Osteoblast (primary cell): ENCODE results near the gene NPTN. TPM values are rescaled to one million over a fixed set of nuclear protein-coding genes. Genes with fewer than 3 reads are reported as not detected.

ENCODE experiments used
- DNase-seq: peaks from one replicate; pipeline ENCODE4 v3.0.0; 2011; ENCODE audit warnings: low spot score, mixed read lengths; ENCODE audit not compliant: insufficient read length; ENCODE audit errors: missing footprints
- H2AFZ ChIP-seq: 2 replicates; pipeline ENCODE4 v1.6.0; 2011; ENCODE audit warnings: mild to moderate bottlenecking, low read length
- H3K27ac ChIP-seq: 2 replicates; pipeline ENCODE4 v1.5.1; 2011; ENCODE audit warnings: mild to moderate bottlenecking, low read depth, low read length, moderate library complexity
- H3K27me3 ChIP-seq: 2 replicates; pipeline ENCODE4 v1.6.0; 2012; ENCODE audit warnings: mild to moderate bottlenecking, control low read depth, inconsistent platforms, low read length, moderate library complexity; ENCODE audit not compliant: insufficient read depth
- H3K36me3 ChIP-seq: 2 replicates; pipeline ENCODE4 v1.5.1; 2011; ENCODE audit warnings: mild to moderate bottlenecking, low read length, control low read depth, moderate library complexity; ENCODE audit not compliant: insufficient read depth
- H3K4me1 ChIP-seq: 2 replicates; pipeline ENCODE4 v1.5.1; 2011; ENCODE audit warnings: mild to moderate bottlenecking, low read length, control low read depth, moderate library complexity; ENCODE audit not compliant: insufficient read depth
- H3K4me2 ChIP-seq: 2 replicates; pipeline ENCODE4 v1.6.0; 2011; ENCODE audit warnings: mild to moderate bottlenecking, low read length; ENCODE audit not compliant: insufficient read depth
- H3K4me3 ChIP-seq: fragments of 200-600 bp; sonication (generic); 3 replicates; pipeline ENCODE4 v1.5.1; 2012; ENCODE audit warnings: mild to moderate bottlenecking, low read length, inconsistent platforms; ENCODE audit not compliant: insufficient read depth
- H3K79me2 ChIP-seq: 2 replicates; pipeline ENCODE4 v1.6.0; 2012; ENCODE audit warnings: mild to moderate bottlenecking, low read length, control low read depth, inconsistent platforms; ENCODE audit not compliant: insufficient read depth
- H3K9me3 ChIP-seq: 2 replicates; pipeline ENCODE4 v1.5.1; 2011; ENCODE audit warnings: low read depth, low read length, control low read depth
- H4K20me1 ChIP-seq: 2 replicates; pipeline ENCODE4 v1.6.0; 2012; ENCODE audit warnings: mild to moderate bottlenecking, low read length, control low read depth; ENCODE audit not compliant: insufficient read depth
- total RNA-seq: library from RNA; depleted of rRNA; stranded (reverse); fragments of >200 nt; gene quantifications from 2 replicates; pipeline ENCODE4 v1.2.3, GENCODE V29; 2012
- TF ChIP-seq, protein P1 (sequence below): IDR thresholded peaks from 2 replicates; pipeline ENCODE4 v1.5.1; 2011; ENCODE audit warnings: mild to moderate bottlenecking, low read depth, low read length, moderate library complexity; ENCODE audit errors: extremely low read depth

NPTN gene
- total RNA-seq, 1 donor: 130 TPM

DNA sequence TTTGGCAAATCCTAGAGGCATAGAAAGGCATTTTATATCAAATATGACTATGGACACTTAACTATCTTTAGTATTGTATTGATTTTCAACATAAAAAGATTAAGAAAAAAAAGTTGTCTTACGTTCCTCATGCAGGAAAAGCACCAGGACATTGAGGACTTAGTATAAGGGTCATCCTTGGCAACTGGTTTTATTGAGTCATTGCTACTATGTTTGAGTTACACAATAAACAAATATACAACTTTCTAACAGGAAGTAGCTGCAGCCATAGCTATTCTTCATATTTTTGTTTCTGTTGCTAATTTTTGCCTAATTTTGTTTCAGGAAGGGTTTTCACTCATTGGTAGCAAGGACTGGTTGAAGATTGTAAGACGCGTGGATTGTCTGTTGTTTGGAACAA, 93.0 kb downstream of the NPTN start:
- H3K27ac ChIP-seq: no peak overlapping the region
- TF ChIP-seq, protein P1, sequence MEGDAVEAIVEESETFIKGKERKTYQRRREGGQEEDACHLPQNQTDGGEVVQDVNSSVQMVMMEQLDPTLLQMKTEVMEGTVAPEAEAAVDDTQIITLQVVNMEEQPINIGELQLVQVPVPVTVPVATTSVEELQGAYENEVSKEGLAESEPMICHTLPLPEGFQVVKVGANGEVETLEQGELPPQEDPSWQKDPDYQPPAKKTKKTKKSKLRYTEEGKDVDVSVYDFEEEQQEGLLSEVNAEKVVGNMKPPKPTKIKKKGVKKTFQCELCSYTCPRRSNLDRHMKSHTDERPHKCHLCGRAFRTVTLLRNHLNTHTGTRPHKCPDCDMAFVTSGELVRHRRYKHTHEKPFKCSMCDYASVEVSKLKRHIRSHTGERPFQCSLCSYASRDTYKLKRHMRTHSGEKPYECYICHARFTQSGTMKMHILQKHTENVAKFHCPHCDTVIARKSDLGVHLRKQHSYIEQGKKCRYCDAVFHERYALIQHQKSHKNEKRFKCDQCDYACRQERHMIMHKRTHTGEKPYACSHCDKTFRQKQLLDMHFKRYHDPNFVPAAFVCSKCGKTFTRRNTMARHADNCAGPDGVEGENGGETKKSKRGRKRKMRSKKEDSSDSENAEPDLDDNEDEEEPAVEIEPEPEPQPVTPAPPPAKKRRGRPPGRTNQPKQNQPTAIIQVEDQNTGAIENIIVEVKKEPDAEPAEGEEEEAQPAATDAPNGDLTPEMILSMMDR: no peak
- H3K79me2 ChIP-seq: no peaks in the 10 kb centered on the region
- no peak overlapping the region for H3K4me3 ChIP-seq
- H4K20me1 ChIP-seq: no peaks in the 10 kb centered on the region
- H3K36me3 ChIP-seq: no peaks in the 10 kb centered on the region
- no peak overlapping the region for H3K4me2 ChIP-seq
- no peak for DNase-seq
- H3K9me3 ChIP-seq: no peaks in the 10 kb centered on the region
- no peaks in the 10 kb centered on the region for H3K4me1 ChIP-seq
- H2AFZ ChIP-seq: no peak overlapping the region
- no peaks in the 10 kb centered on the region for H3K27me3 ChIP-seq

DNA sequence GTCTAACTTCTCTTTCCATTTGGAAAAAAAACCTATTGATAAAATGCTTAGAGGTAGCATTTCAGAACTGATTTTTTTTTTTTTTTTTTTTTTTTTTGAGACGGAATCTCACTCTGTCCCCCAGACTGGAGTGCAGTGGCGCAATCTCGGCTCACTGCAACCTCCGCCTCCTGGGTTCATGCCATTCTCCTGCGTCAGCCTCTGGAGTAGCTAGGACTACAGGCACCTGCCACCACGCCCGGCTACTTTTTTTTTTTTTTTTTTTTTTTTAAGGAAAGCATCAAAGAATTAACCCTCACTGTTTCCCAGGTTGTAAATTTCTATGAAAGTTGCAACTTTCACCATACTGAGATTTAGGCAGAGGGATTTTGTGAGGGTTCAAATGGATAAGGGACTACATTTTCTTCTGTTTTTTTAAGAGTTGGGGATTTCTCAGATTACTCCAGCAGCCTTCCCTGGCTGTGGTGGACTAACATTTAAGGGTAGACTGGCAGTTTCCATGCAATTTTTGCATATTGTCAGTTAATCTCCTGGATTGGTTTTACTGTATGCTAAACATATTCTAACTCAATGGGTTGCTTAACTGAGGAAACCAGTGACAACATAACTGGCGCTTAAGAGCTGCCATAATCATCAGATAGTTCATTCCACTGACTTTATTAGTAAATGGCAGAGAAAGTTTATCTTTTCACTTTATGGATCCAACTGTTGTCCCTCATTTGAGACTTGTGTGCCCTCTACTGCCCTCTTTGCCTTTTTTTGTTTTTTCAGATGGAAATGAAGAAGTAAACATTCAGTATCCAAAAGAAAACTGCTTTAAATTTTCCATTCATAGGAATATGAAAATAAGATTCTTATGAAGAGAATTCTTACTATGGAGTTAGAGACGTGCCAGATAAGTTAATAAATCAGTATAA, 93.7 kb downstream of the NPTN start:
- Histone ChIP-seq H3K36me3 (no peaks in the 10 kb centered on the region), H3K4me3 (no peak overlapping the region), H4K20me1 (no peaks in the 10 kb centered on the region), H3K4me2 (no peak overlapping the region), H3K27ac (no peak overlapping the region), H3K9me3 (no peaks in the 10 kb centered on the region), H3K79me2 (no peaks in the 10 kb centered on the region), H2AFZ (no peak overlapping the region), H3K27me3 (no peaks in the 10 kb centered on the region), H3K4me1 (no peaks in the 10 kb centered on the region)
- no peak for DNase-seq
- TF ChIP-seq, protein P1: no peak

DNA sequence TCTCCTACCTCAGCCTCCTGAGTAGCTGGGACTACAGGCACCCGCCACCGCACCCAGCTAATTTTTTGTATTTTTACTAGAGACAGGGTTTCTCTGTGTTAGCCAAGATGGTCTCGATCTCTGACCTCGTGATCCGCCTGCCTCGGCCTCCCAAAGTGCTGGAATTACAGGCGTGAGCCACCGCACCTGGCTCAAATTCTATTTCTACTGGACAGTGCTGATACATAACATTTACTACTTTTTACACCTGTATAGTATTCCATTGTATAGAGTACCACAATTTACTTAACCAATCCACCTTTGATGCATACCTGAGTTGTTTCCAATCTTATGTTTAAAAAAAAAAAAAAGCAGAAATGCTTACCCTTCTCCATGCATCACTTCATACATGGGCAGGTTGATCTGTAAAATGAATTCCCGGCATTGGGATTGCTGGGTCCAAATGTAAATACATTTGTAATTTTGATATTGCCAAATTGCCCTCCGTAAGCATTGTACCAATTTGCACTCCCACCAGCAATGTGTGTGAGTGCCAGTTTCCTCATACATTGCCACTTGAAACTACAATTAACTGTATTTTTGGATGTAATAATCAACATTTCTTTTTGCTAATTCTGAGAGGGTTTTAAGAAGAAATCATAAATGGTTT, 94.5 kb downstream of the NPTN start:
- Histone ChIP-seq H4K20me1 (no peaks in the 10 kb centered on the region), H3K27ac (no peak overlapping the region), H3K9me3 (no peaks in the 10 kb centered on the region), H3K79me2 (no peaks in the 10 kb centered on the region), H2AFZ (no peak overlapping the region), H3K4me2 (no peak overlapping the region), H3K27me3 (no peaks in the 10 kb centered on the region), H3K4me3 (no peak overlapping the region), H3K4me1 (no peaks in the 10 kb centered on the region), H3K36me3 (no peaks in the 10 kb centered on the region)
- DNase-seq: no peak
- TF ChIP-seq, protein P1: no peak

DNA sequence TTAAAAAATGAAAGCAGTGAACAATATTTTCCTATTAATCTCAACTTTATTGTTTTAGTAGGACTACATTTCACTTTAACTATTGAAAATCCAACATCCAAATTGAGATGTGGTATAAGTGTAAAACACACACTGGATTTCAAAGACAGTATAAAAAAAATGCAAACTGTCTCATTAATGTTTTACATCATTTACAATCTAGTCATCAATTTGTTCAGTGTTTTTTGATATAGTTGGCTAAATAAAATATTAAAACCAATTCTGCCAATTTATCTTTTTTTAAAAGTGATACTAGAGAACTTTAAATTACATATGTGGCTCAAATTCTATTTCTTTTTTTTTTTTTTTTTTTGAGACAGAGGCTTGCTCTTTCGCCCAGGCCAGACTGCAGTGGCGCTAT, 95.1 kb downstream of the NPTN start:
- no peak overlapping the region for H3K27ac ChIP-seq
- H3K36me3 ChIP-seq: no peaks in the 10 kb centered on the region
- no peaks in the 10 kb centered on the region for H3K9me3 ChIP-seq
- TF ChIP-seq, protein P1: no peak
- no peaks in the 10 kb centered on the region for H3K27me3 ChIP-seq
- no peak overlapping the region for H3K4me2 ChIP-seq
- H4K20me1 ChIP-seq: no peaks in the 10 kb centered on the region
- no peaks in the 10 kb centered on the region for H3K4me1 ChIP-seq
- H3K79me2 ChIP-seq: no peaks in the 10 kb centered on the region
- H3K4me3 ChIP-seq: no peak overlapping the region
- no peak for DNase-seq
- no peak overlapping the region for H2AFZ ChIP-seq
